Colonic mucosa (tissue), 4 donors: Measurements from ENCODE around the gene AKT3. TPM values are rescaled to one million over a fixed set of nuclear protein-coding genes. Genes with fewer than 3 reads are reported as not detected.

Experiments
- DNase-seq: peaks from one replicate; pipeline ENCODE4 v3.0.0-alpha.2; 2020
- H3K27ac ChIP-seq: fragments of 200-600 bp; one replicate; pipeline ENCODE4 v1.8.0; 2021
- H3K27me3 ChIP-seq: fragments of 200-600 bp; one replicate; pipeline ENCODE4 v1.8.0; 2021
- H3K36me3 ChIP-seq: fragments of 200-600 bp; one replicate; pipeline ENCODE4 v1.8.0; 2021
- H3K4me1 ChIP-seq: fragments of 200-600 bp; one replicate; pipeline ENCODE4 v1.8.0; 2021; ENCODE audit warnings: mild to moderate bottlenecking
- H3K4me3 ChIP-seq: fragments of 200-600 bp; one replicate; pipeline ENCODE4 v1.8.0; 2021
- H3K9ac ChIP-seq, 2 donors: one replicate each; pipeline ENCODE4 v1.7.0; 2013; ENCODE audit warnings: control low read depth in 2 of 2, low read depth in 2 of 2, low read length in 2 of 2
- H3K9me3 ChIP-seq: fragments of 200-600 bp; one replicate; pipeline ENCODE4 v1.8.0; 2021
- intact Hi-C: fragments of 100-400 bp; cut with DNase I; formaldehyde crosslinking; loops from one replicate; pipeline ENCODE4 v1.14.1; 2022
- total RNA-seq, 2 donors: library from RNA; stranded (reverse); fragmentation: NEBNext Ultra II Directional in 1 of 2; extraction: Animal tissue kit (Norgen Biotek cat#: 25700) in 1 of 2; gene quantifications; one replicate each; pipeline ENCODE4 v1.2.1, GENCODE V29; 2021
- TF ChIP-seq, protein P1 (sequence below): fragments of 200-600 bp; IDR thresholded peaks from one replicate; pipeline ENCODE4 v1.8.0; 2022; ENCODE audit warnings: antibody characterized with exemption, mild to moderate bottlenecking
- donor health status: healthy.
- donor health status: DM: no; HTN: no; CAD: no.
- donor health status: DM: no; HTN: no; CAD: no.

AKT3 gene
- total RNA-seq, 2 donors from 2014 or later, result 6.0 to 21.3 TPM

- Histone ChIP-seq H3K27me3 (no peaks in the 10 kb centered on the region), H3K9ac (no peak overlapping the region), H3K36me3 (no peaks in the 10 kb centered on the region), H3K9me3 (no peaks in the 10 kb centered on the region), H3K4me1 (no peaks in the 10 kb centered on the region), H3K27ac (no peak overlapping the region), H3K4me3 (no peak overlapping the region)
- DNase-seq, result no peak
- TF ChIP-seq, protein P1, sequence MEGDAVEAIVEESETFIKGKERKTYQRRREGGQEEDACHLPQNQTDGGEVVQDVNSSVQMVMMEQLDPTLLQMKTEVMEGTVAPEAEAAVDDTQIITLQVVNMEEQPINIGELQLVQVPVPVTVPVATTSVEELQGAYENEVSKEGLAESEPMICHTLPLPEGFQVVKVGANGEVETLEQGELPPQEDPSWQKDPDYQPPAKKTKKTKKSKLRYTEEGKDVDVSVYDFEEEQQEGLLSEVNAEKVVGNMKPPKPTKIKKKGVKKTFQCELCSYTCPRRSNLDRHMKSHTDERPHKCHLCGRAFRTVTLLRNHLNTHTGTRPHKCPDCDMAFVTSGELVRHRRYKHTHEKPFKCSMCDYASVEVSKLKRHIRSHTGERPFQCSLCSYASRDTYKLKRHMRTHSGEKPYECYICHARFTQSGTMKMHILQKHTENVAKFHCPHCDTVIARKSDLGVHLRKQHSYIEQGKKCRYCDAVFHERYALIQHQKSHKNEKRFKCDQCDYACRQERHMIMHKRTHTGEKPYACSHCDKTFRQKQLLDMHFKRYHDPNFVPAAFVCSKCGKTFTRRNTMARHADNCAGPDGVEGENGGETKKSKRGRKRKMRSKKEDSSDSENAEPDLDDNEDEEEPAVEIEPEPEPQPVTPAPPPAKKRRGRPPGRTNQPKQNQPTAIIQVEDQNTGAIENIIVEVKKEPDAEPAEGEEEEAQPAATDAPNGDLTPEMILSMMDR, result no peak
- intact Hi-C loops, result no loop called here
Observed at GRCh38 chr1:243727503-243728203, 122.4 kb downstream of the AKT3 start.

GRCh38 chr1:243726806-243727502, 123.1 kb downstream of the AKT3 start:
- no peak for DNase-seq
- intact Hi-C loops, result no loop called here
- H3K36me3 ChIP-seq, result no peaks in the 10 kb centered on the region
- TF ChIP-seq, protein P1, result no peak
- H3K4me3 ChIP-seq, result no peak overlapping the region
- H3K27ac ChIP-seq, result no peak overlapping the region
- no peak overlapping the region for H3K9ac ChIP-seq
- no peaks in the 10 kb centered on the region for H3K4me1 ChIP-seq
- no peaks in the 10 kb centered on the region for H3K27me3 ChIP-seq
- no peaks in the 10 kb centered on the region for H3K9me3 ChIP-seq

GRCh38 chr1:243725846-243726245, 124.2 kb downstream of the AKT3 start:
- no peaks in the 10 kb centered on the region for H3K9me3 ChIP-seq
- H3K4me1 ChIP-seq, result no peaks in the 10 kb centered on the region
- TF ChIP-seq, protein P1, result no peak
- DNase-seq, result no peak
- no peaks in the 10 kb centered on the region for H3K36me3 ChIP-seq
- H3K27me3 ChIP-seq, result no peaks in the 10 kb centered on the region
- intact Hi-C loops, result no loop called here
- H3K27ac ChIP-seq, result no peak overlapping the region
- no peak overlapping the region for H3K9ac ChIP-seq
- H3K4me3 ChIP-seq, result no peak overlapping the region

- Histone ChIP-seq H3K27ac (no peak overlapping the region), H3K9ac (no peak overlapping the region), H3K36me3 (no peaks in the 10 kb centered on the region), H3K4me3 (no peak overlapping the region), H3K9me3 (no peaks in the 10 kb centered on the region), H3K27me3 (no peaks in the 10 kb centered on the region), H3K4me1 (no peaks in the 10 kb centered on the region)
- DNase-seq, result no peak
- TF ChIP-seq, protein P1, result no peak
- intact Hi-C loops, result no loop called here
Observed at GRCh38 chr1:243725075-243725474, 125.0 kb downstream of the AKT3 start.

DNA sequence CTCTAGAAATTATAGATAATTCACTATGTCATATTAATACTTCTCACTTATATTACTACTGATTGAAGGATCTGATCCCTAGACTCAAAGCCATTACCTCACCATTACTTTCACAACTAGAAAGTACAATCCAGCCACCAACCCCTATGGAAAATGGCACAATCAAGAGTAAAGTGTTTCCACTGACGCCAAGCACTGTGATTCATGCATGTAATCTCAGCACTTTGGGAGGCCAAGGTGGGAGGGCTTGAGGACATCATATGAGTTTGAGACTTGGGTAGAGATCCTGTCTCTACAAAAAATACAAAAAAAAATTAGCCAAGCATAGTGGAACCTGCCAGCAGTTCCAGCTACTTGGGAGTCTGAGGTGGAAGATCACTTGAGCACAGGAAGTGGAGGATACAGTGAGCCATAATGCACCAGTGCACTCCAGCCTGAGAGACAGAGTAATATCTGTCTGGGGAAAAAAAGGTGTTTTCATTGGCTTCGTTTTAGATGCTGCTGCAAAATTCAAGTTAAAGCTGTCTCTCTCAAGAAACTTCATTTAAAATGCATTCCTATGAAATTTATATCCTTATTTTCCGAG, 126.5 kb downstream of the AKT3 start:
- no peak overlapping the region for H3K4me3 ChIP-seq
- H3K9me3 ChIP-seq, result no peaks in the 10 kb centered on the region
- H3K27me3 ChIP-seq, result no peaks in the 10 kb centered on the region
- TF ChIP-seq, protein P1, result no peak
- no peak overlapping the region for H3K9ac ChIP-seq
- intact Hi-C loops, result no loop called here
- no peak for DNase-seq
- no peak overlapping the region for H3K27ac ChIP-seq
- no peaks in the 10 kb centered on the region for H3K4me1 ChIP-seq
- no peaks in the 10 kb centered on the region for H3K36me3 ChIP-seq
